Panc1 (cell line): ENCODE data around the gene TMEM185B. TPM values are rescaled to one million over a fixed set of nuclear protein-coding genes. Genes with fewer than 3 reads are reported as not detected.

ENCODE experiments used
- ATAC-seq: fragments of 200-7000 bp; cut with Tn5 transposase; 2 replicates; pipeline ENCODE4 v1.9.1; 2020; ENCODE audit warnings: mild to moderate bottlenecking, moderate library complexity
- BruUV-seq: library from RNA; stranded (reverse); fragments of 400-500 nt; replicated peaks from 2 replicates; lab custom pipeline; 2021; lab: Mats Ljungman, UMichigan
- CTCF ChIA-PET: fragments of 300-600 bp; sonication (Branson Sonifier 250); formaldehyde crosslinking; loops from one replicate; lab custom pipeline; 2022; ENCODE audit warnings: antibody characterized with exemption; lab: Charles Lee
- POLR2A ChIA-PET: fragments of 300-600 bp; sonication (Branson Sonifier 250); formaldehyde crosslinking; loops from one replicate; lab custom pipeline; 2022; ENCODE audit warnings: antibody characterized with exemption; lab: Charles Lee
- DNase-seq: peaks from one replicate; pipeline ENCODE4 v3.0.0-alpha.2; 2010; ENCODE audit warnings: low read depth, low spot score
- H3K27ac ChIP-seq: 2 replicates; pipeline ENCODE4 v1.5.1; 2011; ENCODE audit warnings: mild to moderate bottlenecking, low read length, inconsistent platforms
- H3K27me3 ChIP-seq: fragments of 200-500 bp; sonication (Bioruptor generic); 2 replicates; pipeline ENCODE4 v1.6.0; 2014; ENCODE audit warnings: low read length, inconsistent platforms; ENCODE audit not compliant: control insufficient read depth, insufficient read depth
- H3K36me3 ChIP-seq: fragments of 200-500 bp; sonication (Bioruptor generic); 2 replicates; pipeline ENCODE4 v1.5.1; 2014; ENCODE audit warnings: inconsistent platforms, mild to moderate bottlenecking, low read length, moderate library complexity; ENCODE audit not compliant: control insufficient read depth, insufficient read depth
- H3K4me1 ChIP-seq: 2 replicates; pipeline ENCODE4 v1.5.1; 2011; ENCODE audit warnings: inconsistent platforms, mild to moderate bottlenecking, low read length, moderate library complexity; ENCODE audit not compliant: control insufficient read depth, insufficient read depth
- H3K4me3 ChIP-seq, 2 experiments: 2 replicates each; pipeline ENCODE4 v1.5.1; 2011 to 2012; ENCODE audit warnings: low read depth in 2 of 2, low read length in 2 of 2, mild to moderate bottlenecking in 2 of 2, inconsistent platforms in 1 of 2, moderate library complexity in 1 of 2
- H3K9me3 ChIP-seq: fragments of 200-500 bp; sonication (Bioruptor generic); 2 replicates; pipeline ENCODE4 v1.5.1; 2014; ENCODE audit warnings: low read depth, mild to moderate bottlenecking, inconsistent platforms, low read length, moderate library complexity; ENCODE audit not compliant: control insufficient read depth, insufficient read depth
- POLR2AphosphoS5 ChIP-seq: IDR thresholded peaks from 2 replicates; pipeline ENCODE4 v1.6.1; 2012; ENCODE audit warnings: mild to moderate bottlenecking, low read depth, low read length, moderate library complexity
- SIN3A ChIP-seq: IDR thresholded peaks from 2 replicates; pipeline ENCODE4 v1.6.1; 2012; ENCODE audit warnings: low read depth, mild to moderate bottlenecking, low read length, moderate library complexity, borderline replicate concordance; ENCODE audit not compliant: insufficient read depth
- TCF7L2 ChIP-seq: IDR thresholded peaks from 2 replicates; pipeline ENCODE4 v1.6.1; 2011; ENCODE audit warnings: mild to moderate bottlenecking, low read depth, low read length, inconsistent platforms
- in situ Hi-C: cut with HindIII; loops from 2 replicates; pipeline ENCODE4 v1.10.0; 2016; ENCODE audit warnings: low sequenced_read_pairs, low pct_unique_long_range_greater_than_20kb
- intact Hi-C: fragments of 100-400 bp; cut with micrococcal nuclease; formaldehyde crosslinking; loops from one replicate; pipeline ENCODE4 v1.10.0; 2022; ENCODE audit not compliant: unreplicated experiment
- total RNA-seq: library from RNA; stranded (reverse); gene quantifications from one replicate; pipeline ENCODE4 v1.2.1, GENCODE V29; 2021; ENCODE audit not compliant: unreplicated experiment
- TF ChIP-seq, protein P1 (sequence below), 2 experiments: IDR thresholded peaks; 2 replicates each; pipeline ENCODE4 v1.6.1; 2011 to 2012; ENCODE audit warnings: low read depth in 2 of 2, control low read depth in 1 of 2, low read length in 1 of 2, mild to moderate bottlenecking in 1 of 2, moderate library complexity in 1 of 2; ENCODE audit not compliant: insufficient read depth in 1 of 2
- TF ChIP-seq, protein P2 (sequence below): fragments of 450-650 bp; IDR thresholded peaks from 2 replicates; pipeline ENCODE4 v1.5.1; 2017; ENCODE audit warnings: mild to moderate bottlenecking

The TMEM185B gene
- total RNA-seq, 1 experiment from 2014 or later, result 54.6 TPM

DNA sequence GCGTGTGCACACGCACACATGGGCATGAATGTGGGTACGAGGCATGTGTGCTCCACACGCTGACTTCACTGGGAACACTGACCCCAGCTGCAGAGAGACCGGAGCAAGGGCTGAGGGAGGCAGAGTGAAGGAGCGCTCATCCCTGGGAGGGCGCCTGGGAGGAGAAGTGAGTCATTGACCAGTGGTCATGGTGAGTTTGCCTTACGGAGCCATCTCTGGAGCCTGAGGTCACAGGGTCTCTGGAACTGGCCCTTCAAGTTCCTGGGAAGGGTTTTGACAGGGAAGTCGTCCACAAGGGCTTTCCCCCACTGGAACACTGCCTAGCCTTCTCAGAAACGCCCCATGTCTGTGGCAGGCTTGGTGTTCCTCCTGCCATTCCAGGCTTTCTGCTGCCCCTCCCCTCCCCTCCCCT is 14.3 kb upstream of the TMEM185B start:
- CTCF ChIA-PET, result no interaction called here
- Histone ChIP-seq H3K4me3 (no peak overlapping the region; a peak in 1 of 4 replicates), H3K36me3 (no peaks in the 10 kb centered on the region), H3K27me3 (no peaks in the 10 kb centered on the region), H3K4me1 (peaks cover 23% of the 10 kb centered on the region), H3K27ac (no peak overlapping the region), H3K9me3 (no peaks in the 10 kb centered on the region)
- POLR2A ChIA-PET, result no interaction called here
- in situ Hi-C loops, result no loop called here
- intact Hi-C loops, result no loop called here
- peak; percentile 82 for ATAC-seq
- TF ChIP-seq, protein P1, sequence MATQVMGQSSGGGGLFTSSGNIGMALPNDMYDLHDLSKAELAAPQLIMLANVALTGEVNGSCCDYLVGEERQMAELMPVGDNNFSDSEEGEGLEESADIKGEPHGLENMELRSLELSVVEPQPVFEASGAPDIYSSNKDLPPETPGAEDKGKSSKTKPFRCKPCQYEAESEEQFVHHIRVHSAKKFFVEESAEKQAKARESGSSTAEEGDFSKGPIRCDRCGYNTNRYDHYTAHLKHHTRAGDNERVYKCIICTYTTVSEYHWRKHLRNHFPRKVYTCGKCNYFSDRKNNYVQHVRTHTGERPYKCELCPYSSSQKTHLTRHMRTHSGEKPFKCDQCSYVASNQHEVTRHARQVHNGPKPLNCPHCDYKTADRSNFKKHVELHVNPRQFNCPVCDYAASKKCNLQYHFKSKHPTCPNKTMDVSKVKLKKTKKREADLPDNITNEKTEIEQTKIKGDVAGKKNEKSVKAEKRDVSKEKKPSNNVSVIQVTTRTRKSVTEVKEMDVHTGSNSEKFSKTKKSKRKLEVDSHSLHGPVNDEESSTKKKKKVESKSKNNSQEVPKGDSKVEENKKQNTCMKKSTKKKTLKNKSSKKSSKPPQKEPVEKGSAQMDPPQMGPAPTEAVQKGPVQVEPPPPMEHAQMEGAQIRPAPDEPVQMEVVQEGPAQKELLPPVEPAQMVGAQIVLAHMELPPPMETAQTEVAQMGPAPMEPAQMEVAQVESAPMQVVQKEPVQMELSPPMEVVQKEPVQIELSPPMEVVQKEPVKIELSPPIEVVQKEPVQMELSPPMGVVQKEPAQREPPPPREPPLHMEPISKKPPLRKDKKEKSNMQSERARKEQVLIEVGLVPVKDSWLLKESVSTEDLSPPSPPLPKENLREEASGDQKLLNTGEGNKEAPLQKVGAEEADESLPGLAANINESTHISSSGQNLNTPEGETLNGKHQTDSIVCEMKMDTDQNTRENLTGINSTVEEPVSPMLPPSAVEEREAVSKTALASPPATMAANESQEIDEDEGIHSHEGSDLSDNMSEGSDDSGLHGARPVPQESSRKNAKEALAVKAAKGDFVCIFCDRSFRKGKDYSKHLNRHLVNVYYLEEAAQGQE (IDR thresholded peaks at IDR 0.05; ENCODE audit: insufficient read depth in 1 of 2, low read depth in 2 of 2, low read length in 1 of 2), result no peak
- TF ChIP-seq, protein P2, sequence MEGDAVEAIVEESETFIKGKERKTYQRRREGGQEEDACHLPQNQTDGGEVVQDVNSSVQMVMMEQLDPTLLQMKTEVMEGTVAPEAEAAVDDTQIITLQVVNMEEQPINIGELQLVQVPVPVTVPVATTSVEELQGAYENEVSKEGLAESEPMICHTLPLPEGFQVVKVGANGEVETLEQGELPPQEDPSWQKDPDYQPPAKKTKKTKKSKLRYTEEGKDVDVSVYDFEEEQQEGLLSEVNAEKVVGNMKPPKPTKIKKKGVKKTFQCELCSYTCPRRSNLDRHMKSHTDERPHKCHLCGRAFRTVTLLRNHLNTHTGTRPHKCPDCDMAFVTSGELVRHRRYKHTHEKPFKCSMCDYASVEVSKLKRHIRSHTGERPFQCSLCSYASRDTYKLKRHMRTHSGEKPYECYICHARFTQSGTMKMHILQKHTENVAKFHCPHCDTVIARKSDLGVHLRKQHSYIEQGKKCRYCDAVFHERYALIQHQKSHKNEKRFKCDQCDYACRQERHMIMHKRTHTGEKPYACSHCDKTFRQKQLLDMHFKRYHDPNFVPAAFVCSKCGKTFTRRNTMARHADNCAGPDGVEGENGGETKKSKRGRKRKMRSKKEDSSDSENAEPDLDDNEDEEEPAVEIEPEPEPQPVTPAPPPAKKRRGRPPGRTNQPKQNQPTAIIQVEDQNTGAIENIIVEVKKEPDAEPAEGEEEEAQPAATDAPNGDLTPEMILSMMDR, result no peak
- TF ChIP-seq SIN3A, result no peak
- no peak for TF ChIP-seq TCF7L2
- TF ChIP-seq POLR2AphosphoS5, result no peak
- BruUV-seq, result no TSS peak
- no peak for DNase-seq

- in situ Hi-C loops (no loop called here), intact Hi-C loops (no loop called here)
- ChIA-PET CTCF (no interaction called here), POLR2A (no interaction called here)
- DNase-seq (no peak), ATAC-seq (no peak)
- Histone ChIP-seq H3K27me3 (no peaks in the 10 kb centered on the region), H3K4me3 (no peak overlapping the region), H3K9me3 (no peaks in the 10 kb centered on the region), H3K27ac (no peak overlapping the region), H3K4me1 (peaks cover 23% of the 10 kb centered on the region), H3K36me3 (no peaks in the 10 kb centered on the region)
- TF ChIP-seq SIN3A, result no peak
- TF ChIP-seq, protein P1 (IDR thresholded peaks at IDR 0.05; ENCODE audit: insufficient read depth in 1 of 2, low read depth in 2 of 2, low read length in 1 of 2), result no peak
- no peak for TF ChIP-seq TCF7L2
- TF ChIP-seq, protein P2, result no peak
- no peak for TF ChIP-seq POLR2AphosphoS5
- BruUV-seq, result no TSS peak
These were observed 13.6 kb upstream of the TMEM185B start for GRCh38 chr2:120236791-120237190.
